Measurements from ENCODE around the gene DPRX.

DPRX gene

GRCh38 chr19:53631949-53632407 lies at the start of gene DPRX:
Gene DPRX, plus strand, starts transcription at chr19:53631999. Its CDS starts 108 bp downstream, at chr19:53632107.
- DNase-seq (ENCODE audit: low spot score) (no peak), FAIRE-seq (no peak)

GRCh38 chr19:53583181-53583580 lies 48.6 kb upstream of the DPRX start:
- FAIRE-seq: no peak
- no peak for DNase-seq (ENCODE audit: low spot score)

GRCh38 chr19:53586277-53586691 lies 45.5 kb upstream of the DPRX start:
- FAIRE-seq: no peak
- DNase-seq (ENCODE audit: low spot score): no peak

GRCh38 chr19:53594811-53595509 lies 36.8 kb upstream of the DPRX start:
- no peak for FAIRE-seq
- no peak for DNase-seq (ENCODE audit: low spot score)

GRCh38 chr19:53595510-53595867 lies 36.3 kb upstream of the DPRX start:
- DNase-seq (ENCODE audit: low spot score) (no peak), FAIRE-seq (no peak)

- no peak for FAIRE-seq
- DNase-seq (ENCODE audit: low spot score): no peak
Measured at GRCh38 chr19:53596056-53596455, 35.7 kb upstream of the DPRX start.

GRCh38 chr19:53597023-53597422 lies 34.8 kb upstream of the DPRX start:
- FAIRE-seq (no peak), DNase-seq (ENCODE audit: low spot score) (no peak)

GRCh38 chr19:53598361-53598760 lies 33.4 kb upstream of the DPRX start:
- FAIRE-seq: no peak
- DNase-seq (ENCODE audit: low spot score): no peak

GRCh38 chr19:53600217-53600616 lies 31.6 kb upstream of the DPRX start:
- DNase-seq (ENCODE audit: low spot score) (no peak), FAIRE-seq (no peak)

- FAIRE-seq (no peak), DNase-seq (ENCODE audit: low spot score) (no peak)
Measured at GRCh38 chr19:53606031-53606430, 25.8 kb upstream of the DPRX start.

GRCh38 chr19:53608381-53608780 lies 23.4 kb upstream of the DPRX start:
- FAIRE-seq (no peak), DNase-seq (ENCODE audit: low spot score) (no peak)

- FAIRE-seq: no peak
- no peak for DNase-seq (ENCODE audit: low spot score)
Measured at GRCh38 chr19:53612762-53613526, 18.9 kb upstream of the DPRX start.

- FAIRE-seq (no peak), DNase-seq (ENCODE audit: low spot score) (no peak)
Measured at GRCh38 chr19:53621885-53622740, 9.7 kb upstream of the DPRX start.

GRCh38 chr19:53624771-53625545 lies 6.8 kb upstream of the DPRX start:
- no peak for DNase-seq (ENCODE audit: low spot score)
- FAIRE-seq: no peak

GRCh38 chr19:53626486-53626885 lies 5.3 kb upstream of the DPRX start:
- no peak for DNase-seq (ENCODE audit: low spot score)
- FAIRE-seq: no peak

GRCh38 chr19:53626976-53627375 lies 4.8 kb upstream of the DPRX start:
- DNase-seq (ENCODE audit: low spot score): no peak
- no peak for FAIRE-seq

GRCh38 chr19:53634768-53635167 lies 3.0 kb downstream of the DPRX start:
- FAIRE-seq (no peak), DNase-seq (ENCODE audit: low spot score) (no peak)

GRCh38 chr19:53639471-53639870 lies 7.7 kb downstream of the DPRX start:
- no peak for DNase-seq (ENCODE audit: low spot score)
- FAIRE-seq: no peak

- no peak for DNase-seq (ENCODE audit: low spot score)
Measured at GRCh38 chr19:53642381-53643099, 10.7 kb downstream of the DPRX start.

GRCh38 chr19:53644061-53644816 lies 12.4 kb downstream of the DPRX start:
- no peak for DNase-seq (ENCODE audit: low spot score)
- FAIRE-seq: no peak

More at GRCh38 chr19:53642381-53643099, 10.7 kb downstream of the DPRX start:
- FAIRE-seq: no peak

Measured in urothelium cell line (cell line).